GM12878 (cell line): ENCODE data around the gene GHDC. TPM values are rescaled to one million over a fixed set of nuclear protein-coding genes. Genes with fewer than 3 reads are reported as not detected.

Source experiments
- ATAC-seq: fragments of 200-7000 bp; cut with Tn5 transposase; 3 replicates; pipeline ENCODE4 v1.9.1; 2020; ENCODE audit warnings: mild to moderate bottlenecking, moderate library complexity
- BruUV-seq: library from RNA; stranded (reverse); fragments of 400-500 nt; replicated peaks from 2 replicates; lab custom pipeline; 2021; lab: Mats Ljungman, UMichigan
- CTCF ChIA-PET: fragments of 300-600 bp; sonication (Branson Sonifier 250); formaldehyde crosslinking; extraction: SDS; loops from one replicate; lab custom pipeline; 2021; ENCODE audit warnings: inconsistent platforms; lab: Yijun Ruan, JAX
- POLR2A ChIA-PET: fragments of 350-600 bp; formaldehyde crosslinking; extraction: SDS; loops from one replicate; lab custom pipeline; 2021; ENCODE audit warnings: inconsistent platforms; lab: Charles Lee
- RAD21 ChIA-PET: fragments of 300-600 bp; sonication (Branson Sonifier 250); formaldehyde crosslinking; loops from one replicate; lab custom pipeline; 2023; ENCODE audit warnings: antibody characterized with exemption; ENCODE audit not compliant: unreplicated experiment; lab: Charles Lee
- SMC1A ChIA-PET: fragments of 300-600 bp; sonication (Branson Sonifier 250); formaldehyde crosslinking; loops from one replicate; lab custom pipeline; 2023; ENCODE audit not compliant: unreplicated experiment, uncharacterized antibody; lab: Charles Lee
- DNase-seq: peaks from one replicate; pipeline ENCODE4 v3.0.0-alpha.2; 2011; ENCODE audit warnings: low read depth, low spot score
- FAIRE-seq: peaks from 3 replicates; lab custom pipeline; 2011; peaks lifted over from hg19 to GRCh38; lab: Jason Lieb, UNC
- H2AFZ ChIP-seq: 2 replicates; pipeline ENCODE4 v1.6.0; 2011; ENCODE audit warnings: low read depth, low read length, control low read depth; ENCODE audit not compliant: control insufficient read depth
- H3K27ac ChIP-seq: 2 replicates; pipeline ENCODE4 v1.5.1; 2011; ENCODE audit warnings: control low read depth; ENCODE audit not compliant: control insufficient read depth, insufficient read depth
- H3K27me3 ChIP-seq, 2 experiments: replicated peaks in 1 of 2; 2 replicates each; pipeline versions ENCODE4 v1.6.0 to v1.6.1; 2011; ENCODE audit warnings: low read length in 1 of 2; ENCODE audit not compliant: control insufficient read depth in 2 of 2, insufficient read depth in 2 of 2
- H3K36me3 ChIP-seq, 2 experiments: 2 replicates each; pipeline ENCODE4 v1.5.1; 2011; ENCODE audit warnings: low read length in 1 of 2; ENCODE audit not compliant: control insufficient read depth in 2 of 2, insufficient read depth in 2 of 2
- H3K4me1 ChIP-seq: 2 replicates; pipeline ENCODE4 v1.6.1; 2011; ENCODE audit warnings: mild to moderate bottlenecking, low read length, moderate library complexity, mixed read lengths; ENCODE audit not compliant: control insufficient read depth, insufficient read depth
- H3K4me2 ChIP-seq: 2 replicates; pipeline ENCODE4 v1.6.0; 2011; ENCODE audit warnings: control low read depth; ENCODE audit not compliant: control insufficient read depth, insufficient read depth
- H3K4me3 ChIP-seq: fragments of 200-600 bp; sonication (generic); 2 replicates; pipeline ENCODE4 v1.5.1; 2016
- H3K79me2 ChIP-seq: 2 replicates; pipeline ENCODE4 v1.6.0; 2011; ENCODE audit warnings: low read length; ENCODE audit not compliant: control insufficient read depth, insufficient read depth
- H3K9ac ChIP-seq: 2 replicates; pipeline ENCODE4 v1.8.0; 2011; ENCODE audit warnings: low read length, control low read depth, mixed read lengths; ENCODE audit not compliant: control insufficient read depth, insufficient read depth
- H3K9me3 ChIP-seq: replicated peaks from 3 replicates; pipeline ENCODE4 v1.5.1; 2011; ENCODE audit warnings: mild to moderate bottlenecking, low read length; ENCODE audit not compliant: control insufficient read depth, insufficient read depth
- H4K20me1 ChIP-seq: 2 replicates; pipeline ENCODE4 v1.6.0; 2011; ENCODE audit not compliant: control insufficient read depth, insufficient read depth
- CBX3 ChIP-seq: fragments of 200-600 bp; sonication (generic); IDR thresholded peaks from 2 replicates; pipeline ENCODE4 v1.6.1; 2016; ENCODE audit warnings: low read depth, borderline replicate concordance
- CHD1 ChIP-seq: IDR thresholded peaks from 2 replicates; pipeline ENCODE4 v1.6.1; 2012; ENCODE audit warnings: low read depth, low read length, improper control_type of control experiment
- CREB1 ChIP-seq: IDR thresholded peaks from 2 replicates; pipeline ENCODE4 v1.6.1; 2012; ENCODE audit warnings: low read depth, mild to moderate bottlenecking, inconsistent platforms
- CUX1 ChIP-seq: IDR thresholded peaks from 2 replicates; pipeline ENCODE4 v1.6.1; 2012; ENCODE audit warnings: improper control_type of control experiment, low read depth, low read length; ENCODE audit not compliant: insufficient replicate concordance
- EGR1 ChIP-seq, 2 experiments: IDR thresholded peaks; 1 replicate in 1 of 2; 2 replicates in 1 of 2; pipeline ENCODE4 v1.6.1; 2011 to 2012; ENCODE audit warnings: low read depth in 2 of 2, low read length in 2 of 2, borderline replicate concordance in 1 of 2, mild to moderate bottlenecking in 1 of 2, moderate library complexity in 1 of 2
- JUND ChIP-seq: IDR thresholded peaks from 2 replicates; pipeline ENCODE4 v1.6.1; 2012; ENCODE audit warnings: low read depth, mild to moderate bottlenecking, low read length, improper control_type of control experiment, moderate library complexity
- MTA2 ChIP-seq: fragments of 450-650 bp; IDR thresholded peaks from 2 replicates; pipeline ENCODE4 v1.6.1; 2016; ENCODE audit warnings: low read depth, mild to moderate bottlenecking, moderate library complexity
- MYC ChIP-seq: IDR thresholded peaks from 2 replicates; pipeline ENCODE4 v1.6.1; 2011; ENCODE audit warnings: mild to moderate bottlenecking, low read length, moderate library complexity, inconsistent platforms; ENCODE audit not compliant: insufficient read depth, insufficient replicate concordance, insufficient read length, severe bottlenecking
- NFIC ChIP-seq: IDR thresholded peaks from 2 replicates; pipeline ENCODE4 v1.6.1; 2012; ENCODE audit warnings: low read depth, mild to moderate bottlenecking, inconsistent platforms, low read length, moderate library complexity
- NFYB ChIP-seq: IDR thresholded peaks from 2 replicates; pipeline ENCODE4 v1.6.1; 2011; ENCODE audit warnings: low read depth, mild to moderate bottlenecking, low read length, improper control_type of control experiment, moderate library complexity; ENCODE audit not compliant: insufficient read depth
- PAX8 ChIP-seq: fragments of 450-650 bp; IDR thresholded peaks from 2 replicates; pipeline ENCODE4 v1.6.1; 2017; ENCODE audit warnings: mild to moderate bottlenecking, moderate library complexity
- POLR2AphosphoS2 ChIP-seq: IDR thresholded peaks from 2 replicates; pipeline ENCODE4 v1.6.1; 2011; ENCODE audit warnings: low read depth, mild to moderate bottlenecking, low read length, improper control_type of control experiment, moderate library complexity
- RCOR1 ChIP-seq: conservative IDR thresholded peaks from 2 replicates; pipeline ENCODE4 v1.6.1; 2012; ENCODE audit warnings: low read depth, low read length, improper control_type of control experiment
- WRNIP1 ChIP-seq: IDR thresholded peaks from 2 replicates; pipeline ENCODE4 v1.6.1; 2011; ENCODE audit warnings: low read depth, low read length, improper control_type of control experiment, borderline replicate concordance
- ZBED1 ChIP-seq: IDR thresholded peaks from 2 replicates; pipeline ENCODE4 v1.6.1; 2016; ENCODE audit warnings: borderline replicate concordance
- ZBTB33 ChIP-seq: fragments of 450-650 bp; IDR thresholded peaks from 2 replicates; pipeline ENCODE4 v1.6.1; 2017; ENCODE audit warnings: mild to moderate bottlenecking
- ZNF217 ChIP-seq: fragments of 450-650 bp; IDR thresholded peaks from 2 replicates; pipeline ENCODE4 v1.6.1; 2017; ENCODE audit warnings: antibody characterized with exemption, mild to moderate bottlenecking
- ZNF274 ChIP-seq: IDR thresholded peaks from one replicate; pipeline ENCODE4 v1.8.0; 2011; ENCODE audit not compliant: insufficient read length, insufficient read depth
- WGBS: methylation state at CpG from one replicate; pipeline ENCODE4 v1.1.6; 2016; ENCODE audit warnings: low lambda C conversion rate; ENCODE audit not compliant: insufficient replicate concordance, insufficient coverage; ENCODE audit errors: missing lambda C conversion rate; 5-methylcytosine and 5-hydroxymethylcytosine counted together
- in situ Hi-C: fragments of 300-500 bp; cut with MboI; formaldehyde crosslinking; loops from 9 replicates; pipeline ENCODE4 v1.14.3; 2018; ENCODE audit warnings: mixed read lengths
- intact Hi-C: fragments of 100-400 bp; cut with micrococcal nuclease; formaldehyde crosslinking; loops from one replicate; pipeline ENCODE4 v1.14.2; 2022; ENCODE audit not compliant: unreplicated experiment
- polyA plus RNA-seq, 11 experiments: library from polyadenylated mRNA; depleted of rRNA in 4 of 11; unstranded in 6 of 11; stranded (reverse) in 5 of 11; fragments of >200 nt; fragmentation: Nextera tagmentation in 4 of 11; fragmentation: Illumina TruSeq in 1 of 11; extraction: Ambion mirVana in 4 of 11; extraction: Trizol in 1 of 11; gene quantifications; 1 replicate in 1 of 11; 2 replicates in 10 of 11; pipeline versions ENCODE4 v1.2.1 to v1.2.3, GENCODE V29; 2011 to 2016; ENCODE audit warnings: inconsistent platforms in 2 of 11, missing spikeins in 2 of 11, low read depth in 1 of 11
- total RNA-seq, 4 experiments: library from RNA; depleted of rRNA in 3 of 4; stranded (reverse); fragments of >200 nt in 3 of 4; fragmentation: Illumina TruSeq in 1 of 4; extraction: Trizol in 1 of 4; gene quantifications; 2 replicates each; pipeline versions ENCODE4 v1.2.1 to v1.2.3, GENCODE V29; 2013 to 2021

GHDC gene
- total and polyA plus RNA-seq, 10 of the 15 experiments (the other 5 are each of a cell fraction or from before 2014, with no cell fraction given) = 0.72 to 20.6 (median 12.9) TPM

GRCh38 chr17:42142371-42142896 lies 51.9 kb downstream of the GHDC start:
- Histone ChIP-seq H2AFZ (no peak overlapping the region), H3K4me1 (no peaks in the 10 kb centered on the region; the same call in 1 of the 2 replicates), H3K4me3 (no peak overlapping the region), H3K27ac (no peak overlapping the region), H3K9me3 (no peaks in the 10 kb centered on the region), H3K4me2 (no peak overlapping the region), H3K79me2 (peaks cover 36% of the 10 kb centered on the region), H4K20me1 (peaks cover 5% of the 10 kb centered on the region; the same call in 1 of the 2 replicates), H3K9ac (no peak overlapping the region), H3K27me3 (no peaks in the 10 kb centered on the region), H3K36me3 (peaks cover 0 to 11% of the 10 kb centered on the region in 2 experiments; a peak in 3 of 4 replicates)
- ChIA-PET POLR2A (interaction anchor here (1.0 to 1.9 kb wide), 2 partner anchors 8 to 11 kb away, joined by 3 to 8 read pairs; no protein-coding TSS in a partner anchor), CTCF (interaction anchor here (0.6 to 1.5 kb wide), 2 partner anchors 37 to 436 kb away, joined by 4 read pairs; no protein-coding TSS in a partner anchor), RAD21 (no interaction called here), SMC1A (interaction anchor here (1.5 kb wide), 1 partner anchor 11 kb away, joined by 6 read pairs; no protein-coding TSS in a partner anchor)
- in situ Hi-C loops (no loop called here), intact Hi-C loops (no loop called here)
- no TSS peak for BruUV-seq
- 97% methylated on average over 7 of the region's 7 CpGs for WGBS
- no peak for ATAC-seq
- no peak for DNase-seq
- FAIRE-seq = no peak
- no peak for TF ChIP-seq EGR1 (IDR thresholded peaks at IDR 0.05; ENCODE audit: borderline replicate concordance in 1 of 2, low read depth in 2 of 2, low read length in 2 of 2)
- no peak for TF ChIP-seq ZNF217
- no peak for TF ChIP-seq POLR2AphosphoS2
- no peak for TF ChIP-seq JUND
- no peak for TF ChIP-seq WRNIP1
- no peak for TF ChIP-seq NFIC
- no peak for TF ChIP-seq ZBED1
- no peak for TF ChIP-seq PAX8
- TF ChIP-seq CUX1 = no peak
- no peak for TF ChIP-seq ZNF274
- TF ChIP-seq ZBTB33 = no peak
- TF ChIP-seq MTA2 = no peak
- TF ChIP-seq RCOR1 = no peak
- TF ChIP-seq CBX3 = no peak
- TF ChIP-seq CREB1 = no peak
- no peak for TF ChIP-seq NFYB
- no peak for TF ChIP-seq CHD1
- no peak for TF ChIP-seq MYC
